Heart left ventricle (tissue), 16 donors: ENCODE results near the gene NOS1AP. TPM values are rescaled to one million over a fixed set of nuclear protein-coding genes. Genes with fewer than 3 reads are reported as not detected.
A peak's percentile ranks its signal among the peaks of the same experiment; 100 is the strongest.

Experiments
- ATAC-seq, 4 donors: fragments of 200-7000 bp; cut with Tn5 transposase; one replicate each; pipeline ENCODE4 v1.9.1; 2020 to 2022; ENCODE audit warnings: moderate library complexity in 4 of 4, mild to moderate bottlenecking in 3 of 4, moderate number of reproducible peaks in 1 of 4
- DNase-seq, 5 donors: peaks; one replicate each; pipeline ENCODE4 v3.0.0-alpha.2; 2020
- H3K27ac ChIP-seq, 12 donors: fragments of 200-600 bp; sonication (generic) in 4 of 12; one replicate each; pipeline versions ENCODE4 v1.5.0 to v1.8.0; 2016 to 2022; ENCODE audit warnings: mild to moderate bottlenecking in 2 of 12
- H3K27me3 ChIP-seq, 9 donors: fragments of 200-600 bp; sonication (generic) in 2 of 9; one replicate each; pipeline versions ENCODE4 v1.5.1 to v1.8.0; 2016 to 2022; ENCODE audit warnings: mild to moderate bottlenecking in 3 of 9
- H3K36me3 ChIP-seq, 9 donors: fragments of 200-600 bp; sonication (generic) in 2 of 9; one replicate each; pipeline versions ENCODE4 v1.5.0 to v1.8.0; 2018 to 2022; ENCODE audit warnings: mild to moderate bottlenecking in 2 of 9
- H3K4me1 ChIP-seq, 12 donors: fragments of 200-600 bp; sonication (generic) in 4 of 12; one replicate each; pipeline versions ENCODE4 v1.5.0 to v1.8.0; 2016 to 2022; ENCODE audit warnings: mild to moderate bottlenecking in 3 of 12
- H3K4me3 ChIP-seq, 12 donors: fragments of 200-600 bp; sonication (generic) in 4 of 12; one replicate each; pipeline versions ENCODE4 v1.5.0 to v1.8.0; 2017 to 2022; ENCODE audit warnings: mild to moderate bottlenecking in 9 of 12, moderate library complexity in 4 of 12
- H3K9me3 ChIP-seq, 12 donors: fragments of 200-600 bp; sonication (generic) in 4 of 12; one replicate each; pipeline versions ENCODE4 v1.5.0 to v1.8.0; 2016 to 2022; ENCODE audit warnings: mild to moderate bottlenecking in 1 of 12
- CTCF ChIP-seq, 12 donors: fragments of 200-600 bp; sonication (generic) in 4 of 12; IDR thresholded peaks; one replicate each; pipeline versions ENCODE4 v1.5.0 to v1.8.0; 2018 to 2022; ENCODE audit warnings: antibody characterized with exemption in 12 of 12, mild to moderate bottlenecking in 5 of 12
- POLR2A ChIP-seq, 2 donors: fragments of 450-650 bp; IDR thresholded peaks; one replicate each; pipeline ENCODE4 v1.6.1; 2017; ENCODE audit warnings: antibody characterized with exemption in 2 of 2, mild to moderate bottlenecking in 2 of 2, moderate library complexity in 2 of 2
- WGBS, 4 donors: extraction: QIAGEN DNeasy Blood & Tissue Kit in 2 of 4; methylation state at CpG; one replicate each; pipeline versions ENCODE4 v1.1.5 to v1.1.7; 2013 to 2018; 5-methylcytosine and 5-hydroxymethylcytosine counted together
- intact Hi-C, 10 donors: fragments of 100-400 bp; cut with DNase I; formaldehyde crosslinking; loops; one replicate each; pipeline versions ENCODE4 v1.11.1 to v1.14.2; 2022
- polyA plus RNA-seq, 2 donors: library from polyadenylated mRNA; stranded (reverse); fragments of 200-250 nt; gene quantifications; one replicate each; pipeline ENCODE4 v1.2.3, GENCODE V29; 2013
- total RNA-seq, 9 donors: library from RNA; depleted of rRNA in 2 of 9; stranded (reverse); fragments of >200 nt in 2 of 9; fragmentation: NEBNext Ultra II Directional in 3 of 9; extraction: Animal tissue kit (Norgen Biotek cat#: 25700) in 3 of 9; gene quantifications; one replicate each; pipeline versions ENCODE4 v1.1.0 to v1.2.4, GENCODE V29; 2016 to 2023
- donor health status: ischemic (EF 13 %, LVEDD 7.1; RV severe dilation, severe dysfunction).
- donor health status: healthy with polysubstance abuse.
- donor health status: DM: no; HTN: yes; CAD: no.
- donor health status: DM: no; HTN: no; CAD: no.
- donor health status: ischemic (EF 25% LVEDD 6.9; RV normal size, moderate dysfunction).
- donor health status: ischemic (EF 25% LVEDD 5.7; RV mildly dilated, moderate dysfunction).
- donor health status: healthy.
- donor health status: DM: yes; HTN: yes; CAD: no.
- donor health status: ischemic (EF 35%, LVEDD 5.7; RV mildly dilated, moderate dysfunction).
- donor health status: nonischemic (EF 11% LVEDD 7.7; RV severe dilation, severe dysfunction).
- donor health status: DM: yes; HTN: yes; CAD: no.
- donor health status: PGD.
- donor health status: ischemic (EF 29% LVEDD 5.4; RV normal size, mild dysfunction).
- donor health status: nonischemic (EF 23%, LVEDD 6.1; RV moderate dilation, normal function).

The NOS1AP gene
- total and polyA plus RNA-seq, 11 donors = 1.1 to 6.4 (median 4.3) TPM

GRCh38 chr1:162342452-162342983 lies 273.0 kb downstream of the NOS1AP start:
- intact Hi-C loops = no loop called here
- no peaks in the 10 kb centered on the region for H3K9me3 ChIP-seq
- H3K4me3 ChIP-seq = no peak overlapping the region
- no peak for TF ChIP-seq CTCF (IDR thresholded peaks at IDR 0.05)
- TF ChIP-seq POLR2A (IDR thresholded peaks at IDR 0.05) = no peak
- no peaks in the 10 kb centered on the region for H3K4me1 ChIP-seq
- ATAC-seq (no peak), DNase-seq (no peak)
- no peaks in the 10 kb centered on the region for H3K27me3 ChIP-seq
- 92 to 99% (median 93%) methylated on average over 1 of the region's 1 CpG for WGBS, 4 donors
- no peak overlapping the region for H3K27ac ChIP-seq
- H3K36me3 ChIP-seq = no peaks in the 10 kb centered on the region

- no peak overlapping the region for H3K27ac ChIP-seq
- no peaks in the 10 kb centered on the region for H3K36me3 ChIP-seq
- no peaks in the 10 kb centered on the region for H3K4me1 ChIP-seq
- intact Hi-C loops = no loop called here
- no peaks in the 10 kb centered on the region for H3K27me3 ChIP-seq
- 83 to 97% (median 92%) methylated on average over 5 of the region's 5 CpGs for WGBS, 4 donors
- no peak for ATAC-seq
- TF ChIP-seq POLR2A (IDR thresholded peaks at IDR 0.05) (no peak), CTCF (IDR thresholded peaks at IDR 0.05) (no peak)
- no peak for DNase-seq
- H3K9me3 ChIP-seq = no peaks in the 10 kb centered on the region
- H3K4me3 ChIP-seq = no peak overlapping the region
Measured at GRCh38 chr1:162343470-162343869, 274.0 kb downstream of the NOS1AP start.

GRCh38 chr1:162347281-162347680 lies 277.8 kb downstream of the NOS1AP start:
- 62 to 67% (median 63%) methylated on average over 3 of the region's 3 CpGs for WGBS, 4 donors
- intact Hi-C loops = no loop called here
- DNase-seq (no peak), ATAC-seq (no peak)
- Histone ChIP-seq H3K4me1 (peaks cover 0 to 12% (median 0%) of the 10 kb centered on the region in 12 donors), H3K4me3 (no peak overlapping the region), H3K27ac (no peak overlapping the region), H3K9me3 (no peaks in the 10 kb centered on the region), H3K27me3 (no peaks in the 10 kb centered on the region), H3K36me3 (no peaks in the 10 kb centered on the region)
- no peak for TF ChIP-seq POLR2A (IDR thresholded peaks at IDR 0.05)
- TF ChIP-seq CTCF (IDR thresholded peaks at IDR 0.05) = no peak

GRCh38 chr1:162349635-162350330 lies 280.3 kb downstream of the NOS1AP start:
- no peak overlapping the region for H3K4me3 ChIP-seq
- no peaks in the 10 kb centered on the region for H3K27me3 ChIP-seq
- intact Hi-C loops = loop anchor here in 1 of 10 donors (5.0 kb wide), 1 partner anchor 47 kb away; no protein-coding TSS in a partner anchor
- peaks cover 0 to 12% (median 0%) of the 10 kb centered on the region in 12 donors for H3K4me1 ChIP-seq
- TF ChIP-seq CTCF (IDR thresholded peaks at IDR 0.05) (no peak), POLR2A (IDR thresholded peaks at IDR 0.05) (no peak)
- H3K36me3 ChIP-seq = no peaks in the 10 kb centered on the region
- ATAC-seq (peak in 1 of 4 donors; percentile 20), DNase-seq (no peak)
- no peak overlapping the region for H3K27ac ChIP-seq
- H3K9me3 ChIP-seq = no peaks in the 10 kb centered on the region
- WGBS, 4 donors = 53 to 63% (median 56%) methylated on average over 11 of the region's 11 CpGs
